ENCODE results near the gene ABCB4.

GRCh38 chr7:87452279-87452678 is 23.2 kb downstream of the ABCB4 start:
- TF ChIP-seq EZH2 (IDR thresholded peaks at IDR 0.05; ENCODE audit: insufficient read depth, poor library complexity, severe bottlenecking) (no peak), EZH2phosphoT487 (IDR thresholded peaks at IDR 0.05; ENCODE audit: insufficient read depth, low read depth) (no peak)

All from GM23248 (cell line).